Measurements from ENCODE around the gene SLC38A5.
"Not testable (repeated sequence)": the region's sequence is repeated elsewhere in the genome, so short reads cannot be mapped to it uniquely, and the experiment has no call there.

DNA sequence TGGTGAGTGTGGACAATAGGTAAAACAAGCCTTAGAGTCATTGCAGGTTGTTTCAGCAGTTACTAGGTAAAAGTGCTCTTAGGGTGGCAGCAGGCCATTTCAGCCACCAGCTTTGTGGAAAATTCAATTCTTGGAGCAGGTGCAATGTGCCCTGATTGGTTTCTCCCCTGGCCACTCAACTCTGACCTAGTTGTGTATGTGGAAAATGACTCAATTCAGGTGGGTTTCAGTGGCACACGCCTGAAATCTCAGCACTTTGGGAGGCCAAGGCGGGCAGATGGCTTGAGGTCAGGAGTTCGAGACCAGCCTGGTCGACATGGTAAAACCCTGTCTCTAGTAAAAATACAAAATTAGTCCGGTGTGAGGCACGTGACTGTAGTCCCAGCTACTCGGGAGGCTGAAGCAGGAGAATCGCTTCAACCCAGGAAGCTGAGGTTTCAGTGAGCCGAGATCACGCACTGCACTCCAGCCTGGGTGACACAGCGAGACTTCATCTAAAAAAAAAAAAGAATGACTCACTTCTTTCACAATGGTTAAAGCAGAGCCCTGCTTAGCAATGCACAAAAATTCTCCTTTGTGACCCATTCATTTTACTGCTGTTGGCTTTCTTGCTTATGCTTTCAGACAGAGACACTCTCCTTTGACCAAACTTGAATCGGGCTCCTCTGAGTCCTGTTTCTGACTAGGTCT lies 42.9 kb downstream of the SLC38A5 start:
- TF ChIP-seq CTCF (IDR thresholded peaks at IDR 0.05; ENCODE audit: insufficient read depth, low read depth, low read length); EZH2 (IDR thresholded peaks at IDR 0.05; ENCODE audit: insufficient read depth, low read length): not testable (repeated sequence)
